ENCODE measurements around the gene FLYWCH1. TPM values are rescaled to one million over a fixed set of nuclear protein-coding genes. Genes with fewer than 3 reads are reported as not detected.

FLYWCH1 gene
- total and polyA plus RNA-seq, 2 donors (not counting 3 experiments of a cell fraction or from before 2014, with no cell fraction given): 32.0 to 51.2 TPM

- H3K4me1 ChIP-seq (ENCODE audit: control insufficient read depth, extremely low read depth, insufficient read depth, low read length): peaks cover 9% of the 10 kb centered on the region
- peak overlapping the region; percentile 68 for H2AFZ ChIP-seq (ENCODE audit: low read depth, low read length)
- peak overlapping the region; percentile 58 to 78 (median 73) for H3K4me3 ChIP-seq (replicated peaks in 1 of 3; ENCODE audit: insufficient read depth in 1 of 3, low read depth in 1 of 3, low read length in 3 of 3)
- H3K27ac ChIP-seq (ENCODE audit: insufficient read depth, low read depth, low read length): peak overlapping the region; percentile 30
- no peaks in the 10 kb centered on the region for H4K20me1 ChIP-seq (replicated peaks; ENCODE audit: control insufficient read depth, extremely low read depth, insufficient read depth, low read length)
- H3K79me2 ChIP-seq (ENCODE audit: control insufficient read depth, insufficient read depth, low read length): no peaks in the 10 kb centered on the region
- H3K9ac ChIP-seq (replicated peaks; ENCODE audit: extremely low read depth, insufficient read depth, low read length): peak overlapping the region; percentile 65
- TSS peak; percentile 92 for BruUV-seq (replicated peaks)
- peak; percentile 24 for FAIRE-seq
- H3K9me3 ChIP-seq (replicated peaks; ENCODE audit: control insufficient read depth, insufficient read depth, low read length): no peaks in the 10 kb centered on the region
- TF ChIP-seq MYC (IDR thresholded peaks at IDR 0.05; ENCODE audit: low read depth, low read length) (no peak), POLR2AphosphoS5 (IDR thresholded peaks at IDR 0.05; ENCODE audit: insufficient read depth, low read depth, low read length) (no peak), CTCF (IDR thresholded peaks at IDR 0.05; ENCODE audit: extremely low read depth in 1 of 2, insufficient read depth in 1 of 2, low read depth in 1 of 2, low read length in 2 of 2) (no peak), EZH2 (IDR thresholded peaks at IDR 0.05; ENCODE audit: borderline replicate concordance, low read depth, low read length, severe bottlenecking) (no peak), MAX (IDR thresholded peaks at IDR 0.05; ENCODE audit: insufficient read depth, insufficient read length) (no peak), POLR2A (IDR thresholded peaks at IDR 0.05; ENCODE audit: low read depth, low read length) (no peak), JUN (IDR thresholded peaks at IDR 0.05; ENCODE audit: borderline replicate concordance, insufficient read depth, insufficient read length, low read depth) (no peak), FOS (IDR thresholded peaks at IDR 0.05; ENCODE audit: borderline replicate concordance, insufficient read depth, low read length) (no peak), GATA2 (IDR thresholded peaks at IDR 0.05; ENCODE audit: insufficient read depth, insufficient read length, low read depth, low read length) (no peak)
- H3K27me3 ChIP-seq (ENCODE audit: control insufficient read depth in 2 of 2, insufficient read depth in 2 of 2, low read length in 2 of 2): no peaks in the 10 kb centered on the region
- intact Hi-C loops (cut with micrococcal nuclease): loop anchor here (1.0 to 2.0 kb wide), 5 partner anchors 14 to 223 kb away; partner anchors contain the start of genes FLYWCH2, KCTD5 and TNFRSF12A
- dilution Hi-C loops (cut with MboI; ENCODE audit: extremely low pct_ligation_motif_present, low sequenced_read_pairs): no loop called here
- no peaks in the 10 kb centered on the region for H3K36me3 ChIP-seq (ENCODE audit: control insufficient read depth in 2 of 2, extremely low read depth in 1 of 2, insufficient read depth in 2 of 2, low read length in 2 of 2)
- CTCF ChIA-PET: interaction anchor here (1.5 to 3.1 kb wide), 4 partner anchors 22 to 66 kb away, joined by 8 to 20 read pairs (median 14); partner anchors contain the start of gene FLYWCH2
- no peak for DNase-seq (ENCODE audit: low read depth, low spot score)
- no peaks in the 10 kb centered on the region for H3K9me1 ChIP-seq (replicated peaks; ENCODE audit: control insufficient read depth, extremely low read depth, insufficient read depth, low read length)
- peak overlapping the region; percentile 85 for H3K4me2 ChIP-seq (ENCODE audit: insufficient read depth, low read length)
- POLR2A ChIA-PET: interaction anchor here (1.0 to 1.1 kb wide), 3 partner anchors 11 to 36 kb away, joined by 3 to 6 read pairs (median 4); partner anchors contain the start of gene FLYWCH2
Measured at GRCh38 chr16:2904922-2905240, 6.8 kb upstream of the FLYWCH1 start.

All from endothelial cell of umbilical vein (primary cell).